ENCODE data around the gene PRKAR2B.

Gene PRKAR2B

DNA sequence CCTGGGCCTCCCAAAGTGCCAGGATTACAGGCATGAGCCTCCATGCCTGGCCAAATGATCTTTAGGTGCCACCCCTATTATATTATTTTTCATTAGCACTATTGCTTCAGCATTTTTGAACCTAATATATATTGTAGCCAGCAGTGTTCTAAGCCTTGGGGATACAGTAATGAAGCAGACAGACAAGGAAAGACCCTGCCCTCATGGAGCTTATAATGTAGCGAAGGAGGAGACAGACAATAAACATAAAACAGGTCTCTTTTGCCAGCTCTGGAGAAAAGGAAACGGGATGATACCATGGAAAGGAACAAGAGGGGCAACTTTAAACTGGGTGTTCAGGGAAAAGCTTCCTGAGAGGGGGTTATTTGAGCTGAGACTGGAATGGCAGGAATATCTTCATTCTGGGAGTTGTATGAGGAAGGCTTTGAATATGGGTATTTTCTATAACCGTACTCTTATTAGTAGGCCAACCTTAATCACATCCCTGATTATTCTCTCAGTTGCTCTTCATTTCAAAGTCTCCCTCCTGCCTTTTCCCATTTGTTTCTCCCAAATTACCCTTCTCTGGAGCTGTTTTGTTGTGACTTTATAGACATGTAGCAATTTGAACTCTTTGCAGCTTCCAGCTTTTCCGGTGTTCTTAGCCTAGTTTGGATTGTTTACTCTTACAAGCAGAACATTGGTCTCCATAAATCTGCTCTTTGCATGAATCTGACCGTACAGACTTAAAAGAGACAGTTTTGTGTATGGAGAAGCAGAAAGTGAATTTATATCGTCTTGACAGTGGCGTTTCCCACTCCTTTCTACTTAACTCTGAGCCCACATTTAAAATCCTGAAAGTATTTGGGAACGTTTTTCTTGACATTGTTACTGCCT is 19.0 kb downstream of the PRKAR2B start:
- no peak for FAIRE-seq
- no peak for DNase-seq (ENCODE audit: insufficient read length, low spot score)

DNA sequence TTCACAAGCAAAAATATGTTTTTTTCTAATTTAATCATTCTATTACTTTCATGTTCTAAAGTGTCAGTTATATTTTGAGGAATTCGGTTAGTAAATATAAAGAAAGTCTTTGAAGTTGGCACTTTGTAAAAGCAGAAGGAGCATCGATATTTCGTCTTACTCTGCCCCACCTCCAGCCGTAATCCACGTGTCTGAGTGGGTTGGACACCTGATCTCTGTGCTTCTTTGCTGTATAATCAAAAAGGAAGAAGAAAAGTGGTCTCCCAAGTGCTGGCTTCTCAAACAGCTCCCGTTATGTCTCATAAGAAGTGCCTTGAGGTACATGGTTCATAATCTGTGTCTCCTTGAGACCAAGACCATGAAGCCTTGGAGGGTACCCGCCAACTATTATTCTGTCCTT is 19.8 kb downstream of the PRKAR2B start:
- TF ChIP-seq, protein P1, sequence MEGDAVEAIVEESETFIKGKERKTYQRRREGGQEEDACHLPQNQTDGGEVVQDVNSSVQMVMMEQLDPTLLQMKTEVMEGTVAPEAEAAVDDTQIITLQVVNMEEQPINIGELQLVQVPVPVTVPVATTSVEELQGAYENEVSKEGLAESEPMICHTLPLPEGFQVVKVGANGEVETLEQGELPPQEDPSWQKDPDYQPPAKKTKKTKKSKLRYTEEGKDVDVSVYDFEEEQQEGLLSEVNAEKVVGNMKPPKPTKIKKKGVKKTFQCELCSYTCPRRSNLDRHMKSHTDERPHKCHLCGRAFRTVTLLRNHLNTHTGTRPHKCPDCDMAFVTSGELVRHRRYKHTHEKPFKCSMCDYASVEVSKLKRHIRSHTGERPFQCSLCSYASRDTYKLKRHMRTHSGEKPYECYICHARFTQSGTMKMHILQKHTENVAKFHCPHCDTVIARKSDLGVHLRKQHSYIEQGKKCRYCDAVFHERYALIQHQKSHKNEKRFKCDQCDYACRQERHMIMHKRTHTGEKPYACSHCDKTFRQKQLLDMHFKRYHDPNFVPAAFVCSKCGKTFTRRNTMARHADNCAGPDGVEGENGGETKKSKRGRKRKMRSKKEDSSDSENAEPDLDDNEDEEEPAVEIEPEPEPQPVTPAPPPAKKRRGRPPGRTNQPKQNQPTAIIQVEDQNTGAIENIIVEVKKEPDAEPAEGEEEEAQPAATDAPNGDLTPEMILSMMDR (IDR thresholded peaks at IDR 0.05; ENCODE audit: insufficient read depth, missing control alignments), result no peak
- FAIRE-seq (no peak), DNase-seq (ENCODE audit: insufficient read length, low spot score) (no peak)

More for the DNA sequence above, 19.0 kb downstream of the PRKAR2B start:
- TF ChIP-seq, protein P1 (IDR thresholded peaks at IDR 0.05; ENCODE audit: insufficient read depth, missing control alignments), result no peak

GRCh38 chr7:107065929-107066247 is 21.4 kb downstream of the PRKAR2B start:
- DNase-seq (ENCODE audit: insufficient read length, low spot score) (no peak), FAIRE-seq (no peak)
- TF ChIP-seq, protein P1 (IDR thresholded peaks at IDR 0.05; ENCODE audit: insufficient read depth, missing control alignments), result no peak

GRCh38 chr7:107068156-107068555 is 23.7 kb downstream of the PRKAR2B start:
- DNase-seq (ENCODE audit: insufficient read length, low spot score) (no peak), FAIRE-seq (no peak)
- TF ChIP-seq, protein P1 (IDR thresholded peaks at IDR 0.05; ENCODE audit: insufficient read depth, missing control alignments), result no peak

- DNase-seq (ENCODE audit: insufficient read length, low spot score) (no peak), FAIRE-seq (peak; percentile 58)
- TF ChIP-seq, protein P1 (IDR thresholded peaks at IDR 0.05; ENCODE audit: insufficient read depth, missing control alignments), result no peak
Observed at GRCh38 chr7:107069457-107069856, 25.0 kb downstream of the PRKAR2B start.

- TF ChIP-seq, protein P1 (IDR thresholded peaks at IDR 0.05; ENCODE audit: insufficient read depth, missing control alignments), result no peak
- FAIRE-seq (no peak), DNase-seq (ENCODE audit: insufficient read length, low spot score) (no peak)
Observed at GRCh38 chr7:107070710-107071109, 26.2 kb downstream of the PRKAR2B start.

DNA sequence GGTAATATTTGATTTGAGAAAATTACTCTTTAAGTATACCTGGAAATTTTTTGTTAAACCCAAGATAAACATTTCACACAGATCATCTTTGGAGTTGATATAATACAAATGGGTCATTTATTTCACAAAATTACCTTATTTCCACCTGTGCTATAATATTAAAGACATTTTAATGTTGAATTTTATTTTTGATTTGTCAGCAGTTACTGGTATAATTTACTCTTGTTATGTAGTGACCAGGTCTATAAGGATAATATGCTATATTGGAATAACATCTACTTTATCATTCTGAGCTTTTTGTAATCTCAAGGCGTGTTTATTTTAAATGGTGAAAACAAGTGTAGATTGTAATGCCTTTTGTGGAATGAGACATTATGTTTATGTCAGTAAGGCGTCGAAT is 26.6 kb downstream of the PRKAR2B start:
- FAIRE-seq, result no peak
- TF ChIP-seq, protein P1 (IDR thresholded peaks at IDR 0.05; ENCODE audit: insufficient read depth, missing control alignments), result no peak
- DNase-seq (ENCODE audit: insufficient read length, low spot score), result no peak

Data from D721Med (cell line).